ENCODE data around the gene DENND4B.
"Not testable (repeated sequence)": the region's sequence is repeated elsewhere in the genome, so short reads cannot be mapped to it uniquely, and the experiment has no call there.

DENND4B gene

GRCh38 chr1:153906396-153906795 lies 40.1 kb downstream of the DENND4B start:
- no peak for DNase-seq (ENCODE audit: low spot score)
- in situ Hi-C loops (cut with MboI; ENCODE audit: low sequenced_read_pairs, unreplicated experiment): no loop called here
- no peak for TF ChIP-seq CTCF (IDR thresholded peaks at IDR 0.05; ENCODE audit: borderline replicate concordance, control extremely low read depth, extremely low read depth, insufficient read depth, missing control alignments)

GRCh38 chr1:153905908-153906307 lies 40.6 kb downstream of the DENND4B start:
- DNase-seq (ENCODE audit: low spot score); in situ Hi-C loops (cut with MboI; ENCODE audit: low sequenced_read_pairs, unreplicated experiment): not testable (repeated sequence)

- DNase-seq (ENCODE audit: low spot score): no peak
- in situ Hi-C loops (cut with MboI; ENCODE audit: low sequenced_read_pairs, unreplicated experiment): no loop called here
- no peak for TF ChIP-seq CTCF (IDR thresholded peaks at IDR 0.05; ENCODE audit: borderline replicate concordance, control extremely low read depth, extremely low read depth, insufficient read depth, missing control alignments)
Observed at GRCh38 chr1:153903841-153904455, 42.6 kb downstream of the DENND4B start.

- in situ Hi-C loops (cut with MboI; ENCODE audit: low sequenced_read_pairs, unreplicated experiment): no loop called here
- DNase-seq (ENCODE audit: low spot score): no peak
- no peak for TF ChIP-seq CTCF (IDR thresholded peaks at IDR 0.05; ENCODE audit: borderline replicate concordance, control extremely low read depth, extremely low read depth, insufficient read depth, missing control alignments)
Observed at GRCh38 chr1:153899509-153899908, 47.0 kb downstream of the DENND4B start.

- in situ Hi-C loops (cut with MboI; ENCODE audit: low sequenced_read_pairs, unreplicated experiment): not testable (repeated sequence)
Observed at GRCh38 chr1:153895866-153896265, 50.7 kb downstream of the DENND4B start.

GRCh38 chr1:153891042-153891441 lies 55.5 kb downstream of the DENND4B start:
- DNase-seq (ENCODE audit: low spot score); in situ Hi-C loops (cut with MboI; ENCODE audit: low sequenced_read_pairs, unreplicated experiment): not testable (repeated sequence)

More at GRCh38 chr1:153895866-153896265, 50.7 kb downstream of the DENND4B start:
- DNase-seq (ENCODE audit: low spot score): not testable (repeated sequence)

GRCh38 chr1:153888533-153888932 lies 58.0 kb downstream of the DENND4B start:
- TF ChIP-seq CTCF (IDR thresholded peaks at IDR 0.05; ENCODE audit: borderline replicate concordance, control extremely low read depth, extremely low read depth, insufficient read depth, missing control alignments): no peak
- peak; percentile 54 for DNase-seq (ENCODE audit: low spot score)
- in situ Hi-C loops (cut with MboI; ENCODE audit: low sequenced_read_pairs, unreplicated experiment): no loop called here

GRCh38 chr1:153886127-153886526 lies 60.4 kb downstream of the DENND4B start:
- in situ Hi-C loops (cut with MboI; ENCODE audit: low sequenced_read_pairs, unreplicated experiment): no loop called here
- TF ChIP-seq CTCF (IDR thresholded peaks at IDR 0.05; ENCODE audit: borderline replicate concordance, control extremely low read depth, extremely low read depth, insufficient read depth, missing control alignments): no peak
- no peak for DNase-seq (ENCODE audit: low spot score)

All from GM13976 (cell line).